ENCODE data around the gene LRP1-AS. TPM values are rescaled to one million over a fixed set of nuclear protein-coding genes. Genes with fewer than 3 reads are reported as not detected.

LRP1-AS gene
- total RNA-seq, 1 donor from 2014 or later = not detected

GRCh38 chr12:57180321-57180989 is 33.0 kb upstream of the LRP1-AS start:
- no peak for DNase-seq (ENCODE audit: low read depth)

GRCh38 chr12:57179331-57180086 is 32.1 kb upstream of the LRP1-AS start:
- DNase-seq (ENCODE audit: low read depth) = no peak

GRCh38 chr12:57178213-57178612 is 30.8 kb upstream of the LRP1-AS start:
- no peak for DNase-seq (ENCODE audit: low read depth)

DNA sequence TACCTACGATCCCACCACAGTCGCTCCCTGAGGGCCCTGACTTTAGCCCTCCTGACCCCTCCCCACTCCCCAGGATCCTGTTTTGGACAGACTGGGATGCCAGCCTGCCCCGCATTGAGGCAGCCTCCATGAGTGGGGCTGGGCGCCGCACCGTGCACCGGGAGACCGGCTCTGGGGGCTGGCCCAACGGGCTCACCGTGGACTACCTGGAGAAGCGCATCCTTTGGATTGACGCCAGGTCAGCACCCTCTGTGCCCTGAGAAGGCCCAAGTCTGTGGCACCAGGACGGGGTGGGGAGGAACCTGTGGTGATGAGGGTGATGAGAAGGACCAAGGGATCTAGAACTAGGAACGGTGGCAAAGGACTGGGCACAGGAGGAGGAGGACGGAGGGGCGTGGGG is 29.9 kb upstream of the LRP1-AS start:
- DNase-seq (ENCODE audit: low read depth) = no peak

DNA sequence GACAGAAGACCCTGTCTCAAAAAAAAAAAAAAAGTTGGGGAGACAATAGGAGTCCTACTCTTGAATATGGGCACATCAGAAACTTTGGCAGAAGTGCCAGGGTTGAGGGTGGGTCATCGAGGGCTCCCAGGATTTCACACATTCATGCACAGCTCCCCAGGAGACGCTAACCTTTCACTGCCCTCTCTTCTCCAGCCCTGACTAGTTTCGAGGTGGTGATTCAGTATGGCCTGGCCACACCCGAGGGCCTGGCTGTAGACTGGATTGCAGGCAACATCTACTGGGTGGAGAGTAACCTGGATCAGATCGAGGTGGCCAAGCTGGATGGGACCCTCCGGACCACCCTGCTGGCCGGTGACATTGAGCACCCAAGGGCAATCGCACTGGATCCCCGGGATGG is 29.4 kb upstream of the LRP1-AS start:
- no peak for DNase-seq (ENCODE audit: low read depth)

DNA sequence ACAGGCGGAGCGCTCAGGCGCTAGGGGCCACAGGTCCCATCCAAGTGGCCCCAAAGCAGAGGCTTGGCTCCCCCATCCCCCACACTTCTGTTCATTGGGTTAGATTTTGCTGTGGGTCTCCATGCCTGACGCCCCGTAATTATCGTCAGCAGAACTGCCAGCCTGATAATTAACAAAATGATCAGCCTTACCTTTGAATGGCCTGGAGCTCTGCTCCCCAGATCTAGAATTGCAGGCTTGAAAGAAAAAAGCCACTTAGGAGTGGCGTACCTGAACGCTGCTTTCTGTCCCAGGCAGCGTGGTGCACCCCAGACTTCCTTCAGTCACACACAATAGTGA is 28.7 kb upstream of the LRP1-AS start:
- DNase-seq (ENCODE audit: low read depth) = no peak

GRCh38 chr12:57175428-57176138 is 28.2 kb upstream of the LRP1-AS start:
- DNase-seq (ENCODE audit: low read depth) = peak; percentile 56

- DNase-seq (ENCODE audit: low read depth) = no peak
Measured at GRCh38 chr12:57173683-57174082, 26.3 kb upstream of the LRP1-AS start.

DNA sequence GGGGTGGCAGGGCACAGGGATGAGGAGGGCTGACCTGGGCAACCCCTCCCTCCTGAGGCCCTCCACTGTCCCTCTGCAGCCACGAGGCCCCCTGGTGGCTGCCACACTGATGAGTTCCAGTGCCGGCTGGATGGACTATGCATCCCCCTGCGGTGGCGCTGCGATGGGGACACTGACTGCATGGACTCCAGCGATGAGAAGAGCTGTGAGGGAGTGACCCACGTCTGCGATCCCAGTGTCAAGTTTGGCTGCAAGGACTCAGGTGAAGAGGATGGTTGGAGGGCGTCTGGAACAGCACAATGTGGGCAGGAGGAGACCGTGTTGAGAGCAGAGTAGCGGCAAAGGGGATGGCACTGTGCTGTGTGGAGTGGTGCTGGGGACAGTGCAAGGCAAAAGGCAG is 25.7 kb upstream of the LRP1-AS start:
- DNase-seq (ENCODE audit: low read depth) = peak; percentile 28

- no peak for DNase-seq (ENCODE audit: low read depth)
Measured at GRCh38 chr12:57171668-57172067, 24.2 kb upstream of the LRP1-AS start.

DNA sequence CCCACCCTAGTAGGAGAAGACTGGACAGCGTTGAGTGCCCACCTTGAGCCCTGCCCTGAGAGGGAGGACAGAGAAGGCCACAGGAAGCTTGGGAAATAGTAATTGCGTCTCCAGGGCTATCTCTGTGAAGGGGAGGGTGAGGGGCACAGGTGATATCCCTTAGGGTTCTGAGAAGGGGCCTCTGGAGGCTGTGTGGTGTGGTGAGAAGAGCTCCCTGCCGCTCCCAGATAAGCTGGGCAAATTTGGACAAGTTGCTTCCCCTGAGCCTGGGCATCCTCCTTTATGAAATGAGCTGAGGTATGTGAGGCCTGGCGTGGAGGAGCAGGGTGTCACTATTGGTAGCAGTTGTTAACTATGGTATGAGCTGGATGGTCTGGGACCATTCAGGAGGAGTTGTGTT is 23.5 kb upstream of the LRP1-AS start:
- DNase-seq (ENCODE audit: low read depth) = no peak

- DNase-seq (ENCODE audit: low read depth) = no peak
Measured at GRCh38 chr12:57170408-57170807, 23.0 kb upstream of the LRP1-AS start.

DNA sequence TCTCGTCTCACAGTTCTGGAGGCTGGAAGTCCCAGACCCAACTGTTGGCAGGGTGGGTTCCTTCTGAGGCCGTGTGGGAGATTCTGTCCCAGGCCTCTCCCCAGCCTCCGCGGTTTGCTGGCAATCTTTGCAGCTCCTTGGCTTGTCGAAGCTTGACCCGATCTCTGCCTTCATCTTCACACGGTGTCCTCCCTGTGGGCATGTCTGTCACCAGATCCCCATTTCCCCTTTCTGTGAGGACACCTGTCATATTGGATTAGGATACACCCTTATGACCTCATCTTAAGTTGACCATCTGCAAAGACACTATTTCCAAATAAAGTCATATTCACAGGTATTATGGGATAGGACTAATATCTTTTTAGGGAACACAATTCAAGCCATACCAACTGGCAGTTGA is 22.6 kb upstream of the LRP1-AS start:
- peak; percentile 65 for DNase-seq (ENCODE audit: low read depth)

- no peak for DNase-seq (ENCODE audit: low read depth)
Measured at GRCh38 chr12:57169046-57169795, 21.8 kb upstream of the LRP1-AS start.

- DNase-seq (ENCODE audit: low read depth) = no peak
Measured at GRCh38 chr12:57168058-57168457, 20.6 kb upstream of the LRP1-AS start.

GRCh38 chr12:57166971-57167371 is 19.6 kb upstream of the LRP1-AS start:
- no peak for DNase-seq (ENCODE audit: low read depth)

GRCh38 chr12:57165741-57166140 is 18.3 kb upstream of the LRP1-AS start:
- DNase-seq (ENCODE audit: low read depth) = peak; percentile 43

DNA sequence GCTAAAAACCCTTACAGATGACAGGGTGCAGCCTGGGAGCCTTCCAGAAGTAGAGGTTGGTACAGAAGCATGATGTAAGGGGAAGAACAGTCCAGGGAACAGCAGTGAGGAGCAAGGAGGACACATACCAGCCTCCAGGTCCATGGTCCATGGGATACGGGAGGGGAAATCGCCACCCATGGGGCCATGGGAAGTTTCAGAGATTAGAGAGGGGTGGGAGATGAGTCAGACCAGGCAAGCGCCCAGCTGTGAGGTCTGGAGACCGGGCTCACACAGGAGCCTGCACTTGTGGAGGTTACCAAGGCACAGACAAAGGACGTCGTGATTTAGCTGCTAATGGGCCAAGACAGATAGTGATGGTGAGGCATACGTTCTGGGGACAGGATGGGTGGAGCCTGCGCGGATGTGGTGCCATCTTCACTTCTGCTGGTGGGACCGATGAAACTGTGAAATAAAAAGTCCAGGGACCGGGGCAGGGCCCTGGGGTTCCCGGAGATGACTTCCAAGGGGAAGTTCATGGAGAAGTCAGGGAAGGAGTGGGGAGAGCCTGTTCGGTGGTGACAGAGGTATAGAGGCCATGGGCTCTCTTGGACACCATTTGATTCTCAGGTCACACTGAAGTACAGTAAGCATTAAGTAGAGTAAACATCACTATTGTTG is 17.7 kb upstream of the LRP1-AS start:
- no peak for DNase-seq (ENCODE audit: low read depth)

- no peak for DNase-seq (ENCODE audit: low read depth)
Measured at GRCh38 chr12:57164454-57164853, 17.0 kb upstream of the LRP1-AS start.

DNA sequence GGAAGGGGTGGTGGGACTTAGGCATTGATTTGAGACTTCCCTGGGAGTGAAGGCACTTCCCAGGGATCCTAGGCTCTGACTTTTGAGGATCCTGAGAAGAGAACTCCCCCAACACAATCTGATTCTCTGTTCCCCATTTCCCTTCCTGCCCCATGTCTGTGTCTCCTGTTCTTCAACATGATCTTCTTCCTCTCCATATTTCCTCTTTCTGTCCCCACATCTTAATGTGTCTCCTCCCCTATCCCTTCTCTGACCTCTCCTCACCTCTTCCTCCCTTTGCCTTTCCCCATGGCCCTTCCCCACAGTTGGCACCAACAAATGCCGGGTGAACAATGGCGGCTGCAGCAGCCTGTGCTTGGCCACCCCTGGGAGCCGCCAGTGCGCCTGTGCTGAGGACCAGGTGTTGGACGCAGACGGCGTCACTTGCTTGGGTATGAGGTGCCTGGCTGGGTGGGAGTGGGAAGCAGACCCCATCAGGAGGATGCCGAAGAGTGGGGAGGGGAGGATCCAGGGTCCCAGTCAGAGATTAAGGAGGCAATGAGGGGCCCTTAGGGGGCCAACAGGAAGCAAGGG is 15.2 kb upstream of the LRP1-AS start:
- no peak for DNase-seq (ENCODE audit: low read depth)

DNA sequence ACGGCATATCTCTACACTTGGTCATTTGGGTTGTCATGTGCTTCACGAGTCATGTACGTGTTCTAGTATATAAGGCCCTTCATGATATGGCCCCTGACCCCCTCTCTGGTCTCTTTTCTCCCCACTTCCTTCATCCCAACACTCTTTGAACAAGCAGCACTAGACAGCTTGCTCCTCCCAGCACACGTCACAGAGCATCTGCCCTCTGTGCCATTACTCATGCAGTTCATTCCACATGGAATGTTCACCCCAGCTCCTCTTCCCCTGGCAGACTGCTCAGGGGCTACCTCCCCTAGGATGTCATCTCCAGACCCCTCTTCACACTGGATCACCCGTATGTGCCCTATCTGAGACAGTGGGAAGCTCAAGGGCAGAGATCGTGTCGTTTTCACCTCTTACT is 14.1 kb upstream of the LRP1-AS start:
- DNase-seq (ENCODE audit: low read depth) = no peak
